OCI-M2 (cell line): ENCODE results near the gene DOCK11.
"Not testable (repeated sequence)": the region's sequence is repeated elsewhere in the genome, so short reads cannot be mapped to it uniquely, and the experiment has no call there.

Experiments
- DNase-seq: peaks from one replicate; lab custom pipeline; 2025; ENCODE audit not compliant: unreplicated experiment; lab: John Stamatoyannopoulos, UW

Gene DOCK11

DNA sequence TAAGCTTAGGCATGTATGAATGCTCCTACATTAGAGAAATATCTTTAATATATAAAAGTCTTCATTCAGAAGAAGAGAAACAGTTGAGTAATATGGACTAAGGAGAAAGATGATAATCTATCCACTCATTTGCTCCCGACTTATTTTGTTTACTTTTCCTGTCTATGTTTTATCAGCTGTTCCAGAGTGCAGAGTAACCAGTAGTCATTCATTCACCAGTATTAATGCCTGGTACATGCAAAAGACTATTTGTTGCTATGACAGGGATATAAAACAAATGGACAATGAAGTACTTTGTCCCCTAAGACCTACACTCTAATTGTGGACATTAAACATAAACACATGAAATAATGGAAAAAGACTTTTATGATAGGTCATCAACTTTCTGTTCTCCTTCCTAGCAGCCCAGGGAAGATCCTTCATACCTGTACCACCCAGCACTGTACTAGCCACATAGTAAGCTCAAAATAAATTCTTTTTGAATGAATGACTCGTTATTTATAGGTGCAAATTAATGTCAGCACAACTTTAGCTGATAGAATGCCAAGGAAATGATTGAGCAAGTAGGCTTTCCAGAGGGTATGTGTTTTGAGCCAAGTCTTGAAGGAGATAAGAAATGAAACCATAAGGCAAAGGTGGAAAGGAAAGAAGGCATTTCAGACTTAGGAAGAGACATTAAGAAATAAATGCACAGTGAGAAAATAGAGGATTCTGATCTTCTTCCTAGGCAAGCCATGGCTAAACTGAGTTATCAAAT is 186.8 kb downstream of the DOCK11 start:
- DNase-seq: no peak

DNA sequence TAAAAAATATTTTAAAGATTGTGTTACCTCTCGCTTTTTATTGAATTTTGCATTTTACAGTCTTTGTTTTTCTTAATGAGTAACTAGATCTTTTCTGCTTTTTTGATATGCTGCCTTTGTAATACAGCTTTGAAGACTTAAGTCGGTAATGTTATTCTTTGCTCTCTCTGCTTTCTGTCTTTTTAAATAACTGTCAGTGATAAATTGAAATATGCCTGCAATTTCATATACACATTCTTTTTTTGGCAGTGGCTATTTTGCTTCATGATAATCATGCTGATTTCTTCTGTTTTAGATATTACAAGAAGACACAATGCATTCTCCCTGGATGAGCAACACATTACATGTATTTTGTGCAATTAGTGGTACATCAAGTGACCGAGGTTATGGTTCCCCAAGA is 189.8 kb downstream of the DOCK11 start:
- no peak for DNase-seq

DNA sequence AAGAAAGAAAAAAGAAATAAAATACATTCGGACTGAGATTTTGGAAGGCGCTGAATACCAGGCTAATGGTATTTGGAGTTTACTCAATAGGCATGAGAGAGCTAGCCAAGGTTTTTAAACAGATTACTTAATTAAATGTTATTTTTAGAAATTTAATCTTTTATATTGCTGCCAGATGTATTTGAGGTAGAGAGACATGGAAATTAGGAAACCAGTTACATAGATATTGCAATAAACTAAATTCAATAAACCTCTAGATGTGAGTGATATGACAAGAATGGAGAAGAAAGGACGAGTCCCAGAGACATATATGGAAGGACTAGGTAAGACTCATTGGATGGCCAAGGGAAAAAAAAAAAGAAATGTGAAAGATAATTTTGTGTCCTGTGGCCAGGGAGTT is 193.3 kb downstream of the DOCK11 start:
- DNase-seq: no peak

- DNase-seq: no peak
Measured at GRCh38 chrX:118693843-118694242, 198.2 kb downstream of the DOCK11 start.

- no peak for DNase-seq
Measured at GRCh38 chrX:118694638-118695037, 199.0 kb downstream of the DOCK11 start.

DNA sequence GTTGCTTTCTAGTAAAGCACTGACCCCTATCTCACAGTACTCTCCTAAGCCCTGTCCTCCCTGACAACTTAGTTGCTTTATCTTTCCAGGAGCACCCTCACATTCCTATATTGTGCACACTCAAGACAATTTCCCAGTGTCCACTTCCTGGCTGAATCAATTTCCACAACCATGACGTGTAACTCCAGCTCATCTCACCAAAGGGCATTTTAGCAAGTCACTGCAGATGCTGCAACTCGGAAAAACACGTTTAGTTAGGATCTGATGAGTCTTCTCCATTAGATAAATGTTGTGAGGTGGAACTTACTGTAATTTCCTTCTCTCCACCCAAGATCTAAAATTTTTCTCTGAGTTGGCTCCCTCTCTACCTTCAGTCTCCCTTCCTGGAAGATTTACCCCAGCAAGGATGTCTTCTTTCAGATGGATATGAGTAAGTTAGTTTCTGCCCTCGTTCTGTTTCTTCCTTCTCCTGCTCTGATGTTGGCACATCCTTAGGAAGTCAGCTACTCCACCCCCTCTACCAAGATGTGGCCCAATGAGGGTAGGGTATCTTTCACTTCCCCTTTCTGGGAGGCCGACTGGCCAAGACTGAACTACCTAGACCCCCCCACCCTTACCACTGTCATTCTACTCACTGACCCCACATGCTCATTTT is 203.0 kb downstream of the DOCK11 start:
- no peak for DNase-seq

DNA sequence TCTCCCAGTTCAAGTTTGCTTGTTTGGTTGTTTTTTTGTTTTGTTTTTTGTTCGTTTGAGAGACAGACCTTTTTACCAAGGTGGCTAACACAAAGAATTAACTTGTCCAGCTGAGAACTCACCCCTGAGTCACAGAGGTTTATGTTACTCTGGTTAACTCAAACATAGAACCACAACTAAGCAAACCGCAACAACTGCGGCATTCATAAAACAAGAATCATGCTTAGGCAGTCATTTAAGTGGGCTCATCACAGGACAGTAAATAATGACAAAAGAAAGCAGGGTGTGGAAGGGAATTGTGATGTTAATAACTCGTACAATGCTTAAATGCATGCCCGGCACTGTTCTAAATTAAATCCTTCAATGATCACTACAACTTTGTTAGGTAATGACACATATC is 207.1 kb downstream of the DOCK11 start:
- DNase-seq: no peak

DNA sequence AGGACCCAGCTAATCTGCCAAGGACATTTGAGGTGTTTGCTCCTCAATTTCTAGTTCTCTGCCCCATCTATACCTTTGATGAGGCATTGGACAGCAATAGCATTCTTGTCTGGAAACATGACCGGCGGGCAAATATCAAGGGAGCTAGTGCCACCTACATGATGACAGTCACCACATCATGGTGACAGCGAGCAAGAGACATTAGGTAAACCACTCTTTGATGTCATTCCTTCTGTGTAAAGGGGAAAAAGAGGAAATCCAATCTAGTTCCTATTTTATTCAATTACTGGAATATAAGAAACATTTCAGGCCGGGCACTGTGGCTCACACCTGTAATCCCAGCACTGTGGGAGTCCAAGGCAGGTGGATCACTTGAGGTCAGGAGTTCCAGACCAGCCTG is 211.1 kb downstream of the DOCK11 start:
- no peak for DNase-seq

DNA sequence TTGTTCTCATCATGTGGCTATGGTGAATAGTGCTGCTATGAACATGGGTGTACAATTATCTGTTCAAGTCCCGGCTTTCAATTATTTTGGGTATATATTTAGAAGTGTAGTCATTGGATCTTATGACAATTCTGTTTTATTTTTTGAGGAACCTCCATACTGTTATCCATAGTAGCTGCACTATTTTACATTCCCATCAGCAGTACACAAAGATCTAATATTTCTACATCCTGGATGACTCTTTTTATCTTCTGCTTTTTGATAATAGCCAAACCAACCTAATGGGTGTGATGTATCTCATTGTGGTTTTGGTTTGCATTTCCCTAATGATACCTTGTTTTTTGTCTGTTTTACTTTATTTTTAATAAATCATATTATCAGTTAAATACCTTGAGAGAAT is 218.9 kb downstream of the DOCK11 start:
- DNase-seq: no peak

DNA sequence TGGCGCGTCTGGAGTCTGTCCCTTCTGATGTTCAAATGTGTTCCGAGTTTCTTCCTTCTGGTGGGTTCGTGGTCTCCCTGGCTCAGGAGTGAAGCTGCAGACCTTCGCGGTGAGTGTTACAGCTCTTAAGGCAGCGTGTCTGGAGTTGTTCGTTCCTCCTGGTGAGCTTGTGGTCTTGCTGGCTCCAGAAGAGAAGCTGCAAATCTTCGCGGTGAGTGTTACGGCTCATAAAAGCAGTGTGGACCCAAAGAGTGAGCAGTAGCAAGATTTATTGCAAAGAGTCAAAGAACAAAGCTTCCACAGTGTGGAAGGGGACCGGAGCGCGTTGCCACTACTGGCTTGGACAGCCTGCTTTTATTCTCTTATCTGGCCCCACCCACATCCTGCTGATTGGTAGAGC is 220.3 kb downstream of the DOCK11 start:
- not testable (repeated sequence) for DNase-seq

DNA sequence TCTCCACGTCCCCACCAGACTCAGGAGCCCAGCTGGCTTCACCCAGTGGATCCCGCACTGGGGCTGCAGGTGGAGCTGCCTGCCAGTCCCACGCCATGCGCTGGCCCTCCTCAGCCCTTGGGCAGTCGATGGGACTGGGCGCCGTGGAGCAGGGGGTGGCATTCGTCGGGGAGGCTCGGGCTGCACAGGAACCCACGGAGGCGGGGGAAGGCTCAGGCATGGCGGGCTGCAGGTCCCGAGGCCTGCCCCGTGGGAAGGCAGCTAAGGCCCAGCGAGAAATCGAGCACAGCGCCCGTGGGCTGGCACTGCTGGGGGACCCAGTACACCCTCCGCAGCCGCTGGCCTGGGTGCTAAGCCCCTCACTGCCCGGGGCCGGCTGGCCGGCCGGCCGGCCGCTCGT is 221.2 kb downstream of the DOCK11 start:
- not testable (repeated sequence) for DNase-seq

- DNase-seq: no peak
Measured at GRCh38 chrX:118717678-118718391, 222.2 kb downstream of the DOCK11 start.

GRCh38 chrX:118718737-118719136 is 223.1 kb downstream of the DOCK11 start:
- DNase-seq: no peak

- no peak for DNase-seq
Measured at GRCh38 chrX:118720058-118720707, 224.6 kb downstream of the DOCK11 start.

DNA sequence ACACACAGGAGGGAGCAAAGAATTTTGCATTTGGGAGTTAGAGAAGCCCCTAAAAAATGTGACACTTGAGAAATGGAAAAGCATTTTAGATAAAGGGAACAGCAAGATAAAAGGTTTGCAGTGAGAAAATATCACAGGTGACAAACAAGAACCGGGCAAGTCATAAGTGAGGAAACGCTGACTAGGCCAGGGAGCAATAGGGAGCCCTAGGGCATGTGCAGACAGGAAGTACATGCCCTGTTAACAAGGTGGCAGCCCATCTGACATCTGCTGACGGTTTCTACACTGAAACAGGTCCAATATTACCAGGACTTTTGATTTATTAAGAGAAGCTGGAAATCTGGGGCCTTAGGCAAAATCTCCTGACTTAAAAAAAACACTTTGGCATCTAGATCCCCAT is 227.8 kb downstream of the DOCK11 start:
- no peak for DNase-seq

- DNase-seq: no peak
Measured at GRCh38 chrX:118724365-118724764, 228.8 kb downstream of the DOCK11 start.

GRCh38 chrX:118724775-118725174 is 229.2 kb downstream of the DOCK11 start:
- no peak for DNase-seq

DNA sequence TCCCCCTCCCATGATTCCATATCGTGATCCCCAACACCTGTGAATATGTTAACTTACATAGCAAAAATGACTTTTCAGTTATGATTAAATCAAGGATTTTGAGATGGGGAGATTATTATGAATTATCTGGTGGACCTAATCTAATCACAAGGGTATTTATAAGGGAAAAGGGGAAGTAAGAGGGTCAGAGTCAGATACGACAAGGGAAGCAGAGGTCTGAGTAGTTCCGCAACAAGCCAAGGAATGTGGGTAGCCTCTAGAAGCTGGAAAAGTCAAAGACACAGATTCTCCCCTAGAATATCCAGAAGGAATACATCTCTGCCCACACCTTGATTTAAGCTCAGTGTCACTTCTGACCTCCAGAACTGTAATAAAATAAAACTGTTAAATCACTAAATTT is 230.8 kb downstream of the DOCK11 start:
- no peak for DNase-seq

- DNase-seq: no peak
Measured at GRCh38 chrX:118726887-118727685, 231.5 kb downstream of the DOCK11 start, which contains the start of gene IL13RA1. TSS of gene IL13RA1 (plus strand) at chrX:118727606. CDS start at chrX:118727639, 33 bp downstream.

- DNase-seq: no peak
Measured at GRCh38 chrX:118727686-118728339, 232.2 kb downstream of the DOCK11 start.
